ENCODE data around the gene MGMT.

MGMT gene

GRCh38 chr10:129494176-129494575, 27.1 kb downstream of the MGMT start:
- Histone ChIP-seq H3K36me3 (ENCODE audit: insufficient read depth, low read length) (peaks cover 5% of the 10 kb centered on the region; the same call in 1 of the 2 replicates), H3K4me2 (ENCODE audit: insufficient read depth, low read length) (no peak overlapping the region), H2AFZ (ENCODE audit: low read depth, low read length) (no peak overlapping the region), H3K4me3 (ENCODE audit: low read depth in 1 of 2, low read length in 2 of 2) (no peak overlapping the region), H3K9me3 (ENCODE audit: insufficient read depth, low read length, severe bottlenecking) (peaks cover 25% of the 10 kb centered on the region), H3K27me3 (ENCODE audit: insufficient read depth, low read length, poor library complexity) (no peaks in the 10 kb centered on the region), H3K79me2 (ENCODE audit: insufficient read depth, low read length) (peaks cover 27% of the 10 kb centered on the region), H3K27ac (ENCODE audit: low read length) (no peak overlapping the region), H3K9ac (ENCODE audit: low read depth, low read length) (no peak overlapping the region), H4K20me1 (ENCODE audit: insufficient read depth, low read length) (no peaks in the 10 kb centered on the region), H3K4me1 (ENCODE audit: insufficient read depth, low read length) (no peaks in the 10 kb centered on the region)
- TF ChIP-seq, protein P1, sequence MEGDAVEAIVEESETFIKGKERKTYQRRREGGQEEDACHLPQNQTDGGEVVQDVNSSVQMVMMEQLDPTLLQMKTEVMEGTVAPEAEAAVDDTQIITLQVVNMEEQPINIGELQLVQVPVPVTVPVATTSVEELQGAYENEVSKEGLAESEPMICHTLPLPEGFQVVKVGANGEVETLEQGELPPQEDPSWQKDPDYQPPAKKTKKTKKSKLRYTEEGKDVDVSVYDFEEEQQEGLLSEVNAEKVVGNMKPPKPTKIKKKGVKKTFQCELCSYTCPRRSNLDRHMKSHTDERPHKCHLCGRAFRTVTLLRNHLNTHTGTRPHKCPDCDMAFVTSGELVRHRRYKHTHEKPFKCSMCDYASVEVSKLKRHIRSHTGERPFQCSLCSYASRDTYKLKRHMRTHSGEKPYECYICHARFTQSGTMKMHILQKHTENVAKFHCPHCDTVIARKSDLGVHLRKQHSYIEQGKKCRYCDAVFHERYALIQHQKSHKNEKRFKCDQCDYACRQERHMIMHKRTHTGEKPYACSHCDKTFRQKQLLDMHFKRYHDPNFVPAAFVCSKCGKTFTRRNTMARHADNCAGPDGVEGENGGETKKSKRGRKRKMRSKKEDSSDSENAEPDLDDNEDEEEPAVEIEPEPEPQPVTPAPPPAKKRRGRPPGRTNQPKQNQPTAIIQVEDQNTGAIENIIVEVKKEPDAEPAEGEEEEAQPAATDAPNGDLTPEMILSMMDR (IDR thresholded peaks at IDR 0.05; ENCODE audit: borderline replicate concordance, extremely low read depth, low read length, poor library complexity, severe bottlenecking) = no peak
- no peak for TF ChIP-seq EZH2 (IDR thresholded peaks at IDR 0.05; ENCODE audit: borderline replicate concordance, low read depth, low read length, severe bottlenecking)
- ATAC-seq (ENCODE audit: insufficient read depth, low read depth) = no peak
- no peak for DNase-seq

- TF ChIP-seq EZH2 (IDR thresholded peaks at IDR 0.05; ENCODE audit: borderline replicate concordance, low read depth, low read length, severe bottlenecking) = no peak
- TF ChIP-seq, protein P1 (IDR thresholded peaks at IDR 0.05; ENCODE audit: borderline replicate concordance, extremely low read depth, low read length, poor library complexity, severe bottlenecking) = no peak
- Histone ChIP-seq H3K79me2 (ENCODE audit: insufficient read depth, low read length) (peaks cover 27% of the 10 kb centered on the region), H4K20me1 (ENCODE audit: insufficient read depth, low read length) (no peaks in the 10 kb centered on the region), H3K4me1 (ENCODE audit: insufficient read depth, low read length) (no peaks in the 10 kb centered on the region), H3K27ac (ENCODE audit: low read length) (no peak overlapping the region), H3K9ac (ENCODE audit: low read depth, low read length) (no peak overlapping the region), H3K36me3 (ENCODE audit: insufficient read depth, low read length) (peaks cover 5% of the 10 kb centered on the region; the same call in 1 of the 2 replicates), H3K27me3 (ENCODE audit: insufficient read depth, low read length, poor library complexity) (no peaks in the 10 kb centered on the region), H3K9me3 (ENCODE audit: insufficient read depth, low read length, severe bottlenecking) (peaks cover 20% of the 10 kb centered on the region), H3K4me2 (ENCODE audit: insufficient read depth, low read length) (no peak overlapping the region), H2AFZ (ENCODE audit: low read depth, low read length) (no peak overlapping the region), H3K4me3 (ENCODE audit: low read depth in 1 of 2, low read length in 2 of 2) (no peak overlapping the region)
- ATAC-seq (ENCODE audit: insufficient read depth, low read depth) = no peak
- no peak for DNase-seq
Measured at GRCh38 chr10:129494740-129495139, 27.7 kb downstream of the MGMT start.

DNA sequence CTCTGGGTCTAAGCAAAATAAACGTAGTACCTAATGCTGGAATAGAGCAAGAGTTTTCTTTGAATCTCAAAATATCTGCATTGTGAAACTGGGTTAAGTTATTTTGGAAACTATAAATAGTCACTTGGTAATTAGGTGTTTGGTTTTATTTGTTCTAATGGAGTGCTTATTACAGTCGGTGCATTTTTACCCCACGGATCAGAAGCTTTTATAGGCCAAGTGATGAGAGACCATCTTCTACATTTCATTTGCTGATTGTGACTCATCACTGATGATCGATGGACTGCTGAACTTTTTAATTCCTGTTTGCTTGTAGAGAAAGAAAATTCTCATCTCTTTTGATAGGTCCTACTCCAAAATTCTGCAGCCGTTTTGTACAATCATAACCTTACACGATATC, 28.2 kb downstream of the MGMT start:
- peaks cover 17% of the 10 kb centered on the region for H3K9me3 ChIP-seq (ENCODE audit: insufficient read depth, low read length, severe bottlenecking)
- H3K4me3 ChIP-seq (ENCODE audit: low read depth in 1 of 2, low read length in 2 of 2) = no peak overlapping the region
- no peak overlapping the region for H3K27ac ChIP-seq (ENCODE audit: low read length)
- no peak for DNase-seq
- H3K4me1 ChIP-seq (ENCODE audit: insufficient read depth, low read length) = no peaks in the 10 kb centered on the region
- H2AFZ ChIP-seq (ENCODE audit: low read depth, low read length) = no peak overlapping the region
- no peaks in the 10 kb centered on the region for H3K27me3 ChIP-seq (ENCODE audit: insufficient read depth, low read length, poor library complexity)
- H3K4me2 ChIP-seq (ENCODE audit: insufficient read depth, low read length) = no peak overlapping the region
- H3K36me3 ChIP-seq (ENCODE audit: insufficient read depth, low read length) = peaks cover 5% of the 10 kb centered on the region; the same call in 1 of the 2 replicates
- ATAC-seq (ENCODE audit: insufficient read depth, low read depth) = no peak
- H4K20me1 ChIP-seq (ENCODE audit: insufficient read depth, low read length) = no peaks in the 10 kb centered on the region
- H3K79me2 ChIP-seq (ENCODE audit: insufficient read depth, low read length) = peaks cover 32% of the 10 kb centered on the region
- TF ChIP-seq EZH2 (IDR thresholded peaks at IDR 0.05; ENCODE audit: borderline replicate concordance, low read depth, low read length, severe bottlenecking) = no peak
- TF ChIP-seq, protein P1 (IDR thresholded peaks at IDR 0.05; ENCODE audit: borderline replicate concordance, extremely low read depth, low read length, poor library complexity, severe bottlenecking) = no peak
- no peak overlapping the region for H3K9ac ChIP-seq (ENCODE audit: low read depth, low read length)

DNA sequence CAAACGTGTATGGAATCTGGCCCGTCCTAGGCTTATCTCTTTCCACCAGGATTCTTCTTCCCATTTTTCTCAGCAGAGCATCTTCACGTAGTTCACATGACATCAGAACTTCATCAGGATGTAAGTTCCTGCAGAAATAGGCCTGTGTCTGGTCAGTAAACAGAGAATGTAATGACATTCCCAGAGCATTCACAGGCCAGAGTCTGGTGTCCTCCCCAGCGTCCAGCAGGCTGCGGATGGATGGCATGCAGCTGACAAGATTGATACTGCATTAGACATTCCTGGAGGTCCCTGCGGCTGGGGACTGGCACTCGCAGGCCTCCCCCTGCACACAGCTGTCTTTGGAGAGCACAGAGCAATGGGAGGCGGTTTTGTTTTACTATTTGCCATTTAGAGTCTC, 28.7 kb downstream of the MGMT start:
- Histone ChIP-seq H4K20me1 (ENCODE audit: insufficient read depth, low read length) (no peaks in the 10 kb centered on the region), H3K4me2 (ENCODE audit: insufficient read depth, low read length) (no peak overlapping the region), H3K9me3 (ENCODE audit: insufficient read depth, low read length, severe bottlenecking) (peaks cover 17% of the 10 kb centered on the region), H3K27me3 (ENCODE audit: insufficient read depth, low read length, poor library complexity) (no peaks in the 10 kb centered on the region), H3K79me2 (ENCODE audit: insufficient read depth, low read length) (peaks cover 32% of the 10 kb centered on the region), H3K36me3 (ENCODE audit: insufficient read depth, low read length) (peaks cover 5% of the 10 kb centered on the region; the same call in 1 of the 2 replicates), H3K27ac (ENCODE audit: low read length) (no peak overlapping the region), H3K4me3 (ENCODE audit: low read depth in 1 of 2, low read length in 2 of 2) (no peak overlapping the region), H2AFZ (ENCODE audit: low read depth, low read length) (no peak overlapping the region), H3K4me1 (ENCODE audit: insufficient read depth, low read length) (no peaks in the 10 kb centered on the region), H3K9ac (ENCODE audit: low read depth, low read length) (no peak overlapping the region)
- ATAC-seq (ENCODE audit: insufficient read depth, low read depth) (no peak), DNase-seq (no peak)
- TF ChIP-seq EZH2 (IDR thresholded peaks at IDR 0.05; ENCODE audit: borderline replicate concordance, low read depth, low read length, severe bottlenecking) = no peak
- TF ChIP-seq, protein P1 (IDR thresholded peaks at IDR 0.05; ENCODE audit: borderline replicate concordance, extremely low read depth, low read length, poor library complexity, severe bottlenecking) = no peak
